HG02840 (cell line): Measurements from ENCODE around the gene PROSER2.

ENCODE experiments used
- ATAC-seq: cut with Tn5 transposase; IDR thresholded peaks from one replicate; pipeline ENCODE4 v1.9.1; 2021; ENCODE audit warnings: mild to moderate bottlenecking, moderate library complexity, moderate number of reproducible peaks; ENCODE audit not compliant: unreplicated experiment, low FRiP score

PROSER2 gene

DNA sequence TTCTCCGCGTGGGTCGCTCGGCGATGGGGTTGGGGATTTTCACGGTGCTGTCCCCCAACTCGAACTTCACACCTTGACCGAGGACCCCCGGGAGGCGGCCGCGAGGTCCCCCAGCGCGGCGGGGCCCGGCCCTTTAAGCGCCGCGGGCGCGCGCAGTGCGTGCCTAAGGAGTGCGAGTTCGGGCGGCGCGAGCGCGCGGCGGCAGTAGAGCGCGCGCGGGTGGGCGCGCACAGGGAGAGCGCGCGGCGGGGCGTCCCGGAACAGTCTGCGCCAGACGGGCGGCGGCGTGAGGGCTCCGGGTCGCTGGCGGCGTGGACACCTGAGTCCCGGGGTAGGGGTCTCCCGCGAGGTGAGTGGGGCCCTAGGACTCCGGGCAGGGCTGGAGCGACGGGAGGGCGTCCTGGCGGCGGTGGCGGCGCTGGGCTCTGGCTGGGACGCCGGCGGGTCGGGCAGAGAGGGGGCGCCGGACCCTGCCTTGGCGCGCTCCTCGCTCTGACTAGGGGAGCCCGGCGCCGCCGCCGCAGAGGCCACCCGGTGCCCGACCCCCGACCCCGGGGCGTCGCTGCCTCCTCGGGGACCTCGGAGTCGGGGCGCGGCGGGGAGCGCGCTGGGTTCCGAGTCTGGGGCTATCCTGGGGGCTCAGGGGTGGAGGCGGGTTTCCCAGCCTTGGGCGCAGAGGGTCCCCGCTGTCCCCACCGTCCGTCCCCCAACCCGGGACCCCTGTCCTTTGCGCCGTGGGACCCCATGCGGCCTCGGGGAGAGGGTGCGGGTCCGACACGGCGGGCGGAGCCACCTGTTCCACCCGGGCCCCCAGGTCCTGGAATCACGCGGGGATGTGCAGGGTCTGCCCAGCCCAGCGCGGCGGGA is at the start of gene PROSER2:
TSS of gene PROSER2 (plus strand) at position 235 of the 867 bp plus-strand sequence. CDS start 28,722 bp downstream, outside the sequence.
- ATAC-seq = no peak

DNA sequence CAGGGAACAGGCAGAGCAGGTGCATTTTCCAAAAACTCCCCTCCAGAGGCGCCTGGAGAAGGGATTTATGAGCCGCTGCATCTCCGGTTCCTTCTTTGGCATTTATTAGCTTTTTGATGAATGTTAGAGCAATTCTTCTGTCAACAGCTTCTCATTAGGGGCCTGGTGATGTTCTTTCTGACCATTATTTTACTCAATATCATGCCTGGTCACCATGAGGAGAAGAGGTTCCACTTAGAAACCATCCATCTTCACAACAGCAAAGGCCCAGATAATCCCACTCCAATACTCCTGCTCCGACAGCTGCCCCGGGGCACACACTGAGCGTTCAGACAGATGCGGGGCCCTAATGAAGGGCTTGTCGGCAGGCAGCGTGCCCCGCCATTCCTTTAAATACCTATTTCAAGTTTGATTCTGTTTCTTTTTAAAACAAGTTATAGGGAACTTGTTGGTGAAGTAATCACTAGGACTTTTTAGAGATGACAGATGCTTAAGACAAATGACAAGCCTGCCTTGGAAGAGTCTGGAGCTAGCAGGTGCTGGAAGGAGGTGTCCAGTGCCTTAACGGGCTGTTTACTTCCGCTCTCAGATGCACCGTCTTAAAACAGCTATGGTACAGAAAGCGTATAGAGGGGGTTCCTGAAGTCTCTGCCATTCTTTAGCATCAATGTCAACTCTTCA is 49.3 kb upstream of the PROSER2 start:
- no peak for ATAC-seq

- no peak for ATAC-seq
Measured at GRCh38 chr10:11775412-11775811, 47.7 kb upstream of the PROSER2 start.

DNA sequence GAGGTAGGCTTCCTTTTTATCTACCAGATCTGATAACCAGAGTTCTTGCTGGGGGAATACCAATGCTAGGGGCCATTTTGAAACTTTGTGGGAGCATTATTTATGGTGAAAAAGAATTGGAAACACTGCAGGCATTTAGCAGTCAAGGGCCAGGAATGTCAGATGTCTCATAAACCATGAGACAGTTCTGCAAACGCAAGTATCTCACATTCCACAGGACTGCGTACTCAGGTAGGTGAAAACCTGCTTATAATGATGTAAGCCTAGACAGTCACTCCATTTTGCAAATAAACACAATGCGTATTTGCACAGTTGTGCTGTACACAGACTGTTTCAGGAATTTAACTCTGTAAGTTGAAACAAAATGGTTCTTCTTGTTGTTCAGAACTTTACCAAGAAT is 47.1 kb upstream of the PROSER2 start:
- no peak for ATAC-seq

DNA sequence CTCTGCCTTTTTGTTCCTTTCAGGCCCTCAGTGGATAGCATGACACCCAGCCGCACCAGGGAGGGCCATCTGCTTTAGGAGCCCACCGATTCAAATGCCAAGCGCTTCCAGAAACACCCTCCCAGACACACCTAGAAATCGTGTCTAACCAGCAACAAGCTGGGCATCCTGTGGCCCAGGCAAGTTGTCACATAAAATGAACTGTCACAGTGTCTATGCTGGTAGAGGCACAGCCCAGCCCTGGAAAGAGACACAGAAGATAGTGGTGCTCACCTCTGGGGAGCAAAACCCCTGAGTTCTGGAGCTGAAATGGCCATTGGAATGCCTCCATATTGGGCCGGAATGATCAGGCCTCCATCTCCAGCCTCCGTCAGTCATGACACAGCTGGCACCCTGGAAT is 42.0 kb upstream of the PROSER2 start:
- no peak for ATAC-seq

GRCh38 chr10:11782793-11783557 is 40.2 kb upstream of the PROSER2 start:
- ATAC-seq = no peak

DNA sequence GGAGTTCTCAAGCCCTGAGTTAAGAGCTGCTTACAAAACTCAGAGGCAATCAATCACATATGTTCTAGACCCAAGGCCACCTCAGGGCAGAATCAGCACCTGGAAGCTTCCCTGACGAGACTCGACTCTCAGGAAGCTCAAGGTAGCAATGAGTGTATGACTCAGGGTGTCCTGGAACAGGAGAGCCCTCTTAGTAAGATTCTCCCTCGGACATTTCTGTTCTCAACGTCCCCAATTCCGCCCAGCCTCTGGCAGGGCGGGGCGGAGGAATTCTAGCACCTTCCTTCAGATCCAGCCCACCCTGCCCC is 39.6 kb upstream of the PROSER2 start:
- no peak for ATAC-seq

DNA sequence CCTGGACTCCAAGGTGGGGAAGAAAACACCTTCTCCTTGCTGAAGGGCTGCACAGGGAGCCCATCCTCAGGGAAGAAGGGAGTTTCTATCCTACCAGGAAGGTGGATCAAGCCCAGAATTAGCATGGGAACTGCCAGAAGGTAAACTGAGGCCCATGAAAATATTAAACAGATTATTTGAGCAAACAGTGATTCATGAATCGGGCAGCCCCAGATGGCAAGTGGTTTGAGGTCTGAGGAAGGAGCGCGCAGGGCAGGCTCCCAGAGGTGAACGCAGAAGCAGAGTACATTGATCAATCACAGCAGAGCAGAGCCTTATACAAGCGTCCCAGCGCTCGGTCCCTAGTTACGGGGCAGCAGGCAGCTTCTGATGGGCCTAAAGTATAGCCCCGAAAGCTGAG is 35.8 kb upstream of the PROSER2 start:
- ATAC-seq = no peak

DNA sequence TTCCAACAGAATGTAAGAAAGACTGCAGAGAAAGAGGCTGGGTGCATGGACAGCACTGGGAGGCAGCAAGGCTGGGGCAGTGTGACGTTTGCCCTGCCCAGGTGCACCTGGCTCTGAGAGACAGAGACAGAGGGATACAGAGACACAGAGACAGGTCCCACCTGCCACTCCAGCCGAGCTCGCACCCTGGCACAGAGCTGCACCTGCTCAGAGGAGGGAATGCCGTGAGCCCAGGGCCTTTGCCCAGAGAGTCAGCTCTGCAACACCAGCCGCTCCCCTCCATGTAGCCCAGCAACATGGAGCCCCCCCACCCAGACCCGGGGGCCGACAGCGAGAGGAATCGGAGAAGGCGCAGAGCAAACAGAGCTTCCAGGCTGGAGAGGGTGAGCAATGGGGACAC is 35.3 kb upstream of the PROSER2 start:
- ATAC-seq = no peak

DNA sequence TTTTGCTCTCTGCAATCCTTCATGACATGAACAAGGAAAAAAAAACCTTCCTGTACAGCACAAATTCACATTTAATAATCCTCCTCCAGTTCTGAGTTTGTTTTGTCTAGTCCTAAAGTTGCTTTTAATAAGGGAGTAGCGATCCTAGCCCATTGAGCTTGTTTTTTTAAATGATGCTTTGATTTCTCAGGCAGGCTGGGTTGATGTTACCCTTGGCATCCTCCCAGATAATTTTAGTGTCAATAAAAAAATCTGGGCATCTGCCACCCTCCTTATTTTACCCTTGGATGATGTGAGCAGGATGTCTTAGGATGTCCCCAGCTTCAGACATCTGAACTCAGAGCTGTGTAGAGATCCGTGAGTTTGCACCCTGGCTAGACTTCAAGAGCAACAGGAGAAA is 33.9 kb upstream of the PROSER2 start:
- no peak for ATAC-seq

GRCh38 chr10:11789956-11790355 is 33.2 kb upstream of the PROSER2 start:
- ATAC-seq = no peak

- no peak for ATAC-seq
Measured at GRCh38 chr10:11793762-11794479, 29.2 kb upstream of the PROSER2 start.

DNA sequence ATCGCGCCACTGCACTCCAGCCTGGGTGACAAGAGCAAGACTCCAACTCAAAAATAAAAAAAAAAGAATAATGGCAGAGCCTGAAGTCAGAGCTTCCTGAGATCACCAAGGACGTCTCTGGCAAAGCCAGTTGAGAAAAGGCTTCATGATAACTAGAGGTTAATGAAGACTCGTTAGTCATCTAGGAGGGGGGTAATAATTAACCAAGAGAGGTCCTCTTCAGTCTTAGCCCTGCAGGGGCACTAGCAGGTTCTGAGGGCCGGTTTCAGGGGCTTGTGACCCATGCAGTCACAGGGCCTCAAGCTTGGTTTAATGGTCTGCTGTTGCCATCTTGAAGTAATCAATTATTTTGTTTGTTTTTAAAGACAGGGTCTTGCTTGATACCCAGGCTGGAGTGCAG is 28.6 kb upstream of the PROSER2 start:
- ATAC-seq = no peak

GRCh38 chr10:11795101-11795920 is 27.8 kb upstream of the PROSER2 start:
- ATAC-seq = no peak

DNA sequence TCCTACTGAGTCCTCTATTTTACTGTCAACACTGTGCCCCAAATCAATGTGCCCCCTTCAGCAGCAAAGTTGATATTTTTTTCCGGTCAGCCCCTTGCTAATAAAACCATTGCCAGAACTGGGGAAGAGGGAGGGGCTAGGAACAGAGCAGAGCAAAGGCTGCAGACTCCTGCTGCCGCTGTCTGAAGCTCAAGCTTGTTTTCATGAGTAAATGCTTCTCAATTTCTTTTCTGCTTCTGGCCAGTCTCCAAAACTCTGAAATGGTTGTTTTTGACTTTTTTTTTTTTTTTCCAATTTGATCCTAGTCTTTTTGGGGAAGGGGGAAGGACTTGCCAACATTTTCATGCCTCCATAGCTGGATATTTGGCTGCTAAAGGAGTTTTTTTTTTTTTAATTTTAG is 26.7 kb upstream of the PROSER2 start:
- ATAC-seq = no peak

DNA sequence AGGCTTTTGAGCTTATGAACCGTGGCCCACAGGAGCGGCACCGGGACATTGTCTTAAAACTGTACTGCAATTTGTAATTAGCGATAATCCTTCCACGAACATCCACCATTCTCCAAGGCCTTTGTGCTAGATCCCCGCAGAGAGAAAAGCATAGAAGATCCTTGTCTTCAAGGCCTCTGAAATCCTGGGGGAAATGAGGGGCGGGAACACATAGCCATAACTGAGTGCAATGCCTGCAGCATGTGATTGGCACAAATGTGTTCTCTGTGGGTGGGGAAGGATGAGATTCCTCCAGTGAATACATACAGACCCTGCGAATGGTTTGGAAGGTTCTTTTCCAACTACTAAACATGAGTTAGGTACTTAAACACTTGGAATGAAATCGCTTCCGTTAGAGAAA is 25.9 kb upstream of the PROSER2 start:
- ATAC-seq = no peak

GRCh38 chr10:11797847-11798633 is 25.1 kb upstream of the PROSER2 start:
- no peak for ATAC-seq

DNA sequence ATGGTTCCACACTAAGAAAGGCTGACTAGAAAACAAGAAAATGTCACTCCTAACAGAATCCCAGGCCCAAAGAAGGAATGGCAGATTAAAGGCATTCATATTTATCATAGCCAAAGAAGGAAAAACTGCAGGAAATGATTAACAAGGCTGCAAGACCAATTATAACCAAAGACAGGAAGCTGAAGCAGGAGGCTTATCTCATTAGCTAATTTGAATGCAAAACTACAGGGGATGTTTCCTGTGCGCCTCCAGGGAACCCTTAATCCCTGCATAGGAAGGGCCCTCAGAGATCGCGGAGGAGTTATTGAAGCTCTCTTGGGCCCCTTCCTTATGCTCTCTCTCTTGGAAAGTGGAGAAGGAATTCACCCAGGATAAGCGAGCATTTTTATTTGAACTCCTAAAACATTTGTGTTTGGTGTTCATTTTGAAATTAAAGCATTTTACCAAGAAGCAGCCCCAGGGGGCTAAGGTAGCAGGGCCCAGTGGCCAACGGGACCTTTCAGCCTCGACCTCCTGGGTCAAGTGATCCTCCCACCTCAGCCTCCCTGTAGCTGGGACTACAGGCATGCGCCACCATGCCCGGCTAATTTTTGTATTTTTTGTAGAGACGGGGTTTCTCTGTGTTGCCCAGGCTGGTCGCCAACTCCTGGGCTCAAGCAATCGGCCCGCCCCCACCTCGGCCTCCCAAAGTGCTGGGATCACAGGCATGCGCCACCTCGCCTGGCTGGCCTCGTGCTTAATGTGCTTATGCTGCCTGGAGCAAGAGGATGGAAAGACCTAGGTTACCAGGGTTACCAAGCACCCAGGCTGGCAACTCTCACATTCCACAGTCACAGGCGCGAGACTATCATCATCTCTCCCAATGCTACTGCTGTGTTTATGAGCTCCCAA is 24.1 kb upstream of the PROSER2 start:
- ATAC-seq = no peak
